ENCODE results near the gene CORO2B. TPM values are rescaled to one million over a fixed set of nuclear protein-coding genes. Genes with fewer than 3 reads are reported as not detected.
A peak's percentile ranks its signal among the peaks of the same experiment; 100 is the strongest.

The CORO2B gene
- total RNA-seq, 1 donor from 2014 or later: 1.0 TPM

DNA sequence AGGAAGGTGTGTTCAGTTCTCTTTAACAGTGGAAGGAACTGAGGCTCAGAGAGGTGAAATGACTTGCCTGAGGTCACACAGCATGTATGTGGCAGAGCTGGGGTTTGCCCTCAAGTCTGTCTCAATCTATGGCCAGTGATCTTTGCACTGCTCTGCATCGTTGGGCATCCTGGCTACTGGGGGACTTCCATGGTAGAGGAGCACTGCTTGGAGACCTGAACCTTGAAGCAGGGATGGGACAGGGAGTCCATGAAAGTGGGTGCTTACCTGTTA is 2.0 kb downstream of the CORO2B start:
- Histone ChIP-seq H3K27ac (ENCODE audit: low read depth, low read length) (no peak overlapping the region), H3K27me3 (ENCODE audit: control insufficient read depth in 3 of 3, insufficient read depth in 3 of 3, low read length in 3 of 3) (peaks cover 15 to 31% (median 27%) of the 10 kb centered on the region in 3 donors), H3K9ac (ENCODE audit: low read depth in 1 of 3, low read length in 3 of 3) (no peak overlapping the region), H3K9me3 (ENCODE audit: control insufficient read depth in 3 of 3, low read length in 3 of 3) (no peaks in the 10 kb centered on the region), H3K4me1 (ENCODE audit: control insufficient read depth in 3 of 3, insufficient read depth in 3 of 3, low read length in 3 of 3) (peaks cover 9 to 28% (median 22%) of the 10 kb centered on the region in 3 donors), H3K36me3 (ENCODE audit: control insufficient read depth in 3 of 3, insufficient read depth in 3 of 3, low read length in 3 of 3) (no peaks in the 10 kb centered on the region), H3K4me3 (ENCODE audit: low read length in 3 of 3) (no peak overlapping the region)

DNA sequence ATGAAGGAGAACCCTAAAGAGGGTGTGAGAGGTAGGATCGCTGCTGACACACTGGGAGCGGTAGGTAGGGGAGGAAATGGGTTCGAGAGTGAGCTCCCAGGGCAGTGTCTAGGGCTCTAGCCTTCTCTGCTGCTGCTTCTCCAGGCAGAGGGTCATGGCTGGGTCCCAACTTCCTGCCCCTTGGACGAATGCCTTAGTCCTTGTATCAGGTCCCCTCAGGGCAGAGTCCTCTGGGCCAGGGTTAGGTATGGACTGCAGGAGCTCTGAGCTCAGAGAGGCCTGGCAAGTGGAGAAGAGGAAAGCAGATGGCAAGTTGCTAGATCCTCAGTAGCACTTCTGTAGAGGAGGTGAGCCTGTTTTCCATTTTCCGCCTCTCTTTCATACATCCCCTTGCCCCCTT is 2.9 kb downstream of the CORO2B start:
- no peak overlapping the region for H3K27ac ChIP-seq (ENCODE audit: low read depth, low read length)
- no peak overlapping the region for H3K9ac ChIP-seq (ENCODE audit: low read depth in 1 of 3, low read length in 3 of 3)
- H3K27me3 ChIP-seq (ENCODE audit: control insufficient read depth in 3 of 3, insufficient read depth in 3 of 3, low read length in 3 of 3): peaks cover 15 to 27% (median 26%) of the 10 kb centered on the region in 3 donors
- H3K4me1 ChIP-seq (ENCODE audit: control insufficient read depth in 3 of 3, insufficient read depth in 3 of 3, low read length in 3 of 3): peaks cover 9 to 31% (median 26%) of the 10 kb centered on the region in 3 donors
- no peaks in the 10 kb centered on the region for H3K36me3 ChIP-seq (ENCODE audit: control insufficient read depth in 3 of 3, insufficient read depth in 3 of 3, low read length in 3 of 3)
- H3K4me3 ChIP-seq (ENCODE audit: low read length in 3 of 3): no peak overlapping the region
- no peaks in the 10 kb centered on the region for H3K9me3 ChIP-seq (ENCODE audit: control insufficient read depth in 3 of 3, low read length in 3 of 3)

DNA sequence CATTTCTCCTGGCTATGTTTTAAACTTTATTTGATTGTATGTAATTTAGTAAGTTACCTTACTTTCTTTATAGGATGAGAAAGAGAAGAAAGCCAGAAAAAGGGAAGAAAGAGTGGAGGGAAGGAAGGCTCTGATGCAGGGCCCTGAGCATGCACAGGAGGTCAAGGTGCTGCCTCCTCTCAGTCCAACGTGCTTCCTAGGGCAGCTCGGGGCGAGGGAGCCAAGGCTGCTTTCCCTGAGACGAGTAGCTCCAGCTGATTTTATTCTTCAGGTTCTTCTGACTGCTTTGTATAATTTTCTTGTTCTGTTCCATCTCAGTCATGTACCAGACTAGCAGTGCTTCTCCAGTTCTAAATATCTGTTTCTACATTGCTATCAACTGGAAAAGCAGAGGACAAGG is 3.4 kb downstream of the CORO2B start:
- H3K27me3 ChIP-seq (ENCODE audit: control insufficient read depth in 3 of 3, insufficient read depth in 3 of 3, low read length in 3 of 3): peaks cover 15 to 27% (median 21%) of the 10 kb centered on the region in 3 donors
- no peaks in the 10 kb centered on the region for H3K36me3 ChIP-seq (ENCODE audit: control insufficient read depth in 3 of 3, insufficient read depth in 3 of 3, low read length in 3 of 3)
- H3K9me3 ChIP-seq (ENCODE audit: control insufficient read depth in 3 of 3, low read length in 3 of 3): no peaks in the 10 kb centered on the region
- no peak overlapping the region for H3K9ac ChIP-seq (ENCODE audit: low read depth in 1 of 3, low read length in 3 of 3)
- H3K4me1 ChIP-seq (ENCODE audit: control insufficient read depth in 3 of 3, insufficient read depth in 3 of 3, low read length in 3 of 3): peaks cover 9 to 31% (median 26%) of the 10 kb centered on the region in 3 donors
- no peak overlapping the region for H3K27ac ChIP-seq (ENCODE audit: low read depth, low read length)
- no peak overlapping the region for H3K4me3 ChIP-seq (ENCODE audit: low read length in 3 of 3)

DNA sequence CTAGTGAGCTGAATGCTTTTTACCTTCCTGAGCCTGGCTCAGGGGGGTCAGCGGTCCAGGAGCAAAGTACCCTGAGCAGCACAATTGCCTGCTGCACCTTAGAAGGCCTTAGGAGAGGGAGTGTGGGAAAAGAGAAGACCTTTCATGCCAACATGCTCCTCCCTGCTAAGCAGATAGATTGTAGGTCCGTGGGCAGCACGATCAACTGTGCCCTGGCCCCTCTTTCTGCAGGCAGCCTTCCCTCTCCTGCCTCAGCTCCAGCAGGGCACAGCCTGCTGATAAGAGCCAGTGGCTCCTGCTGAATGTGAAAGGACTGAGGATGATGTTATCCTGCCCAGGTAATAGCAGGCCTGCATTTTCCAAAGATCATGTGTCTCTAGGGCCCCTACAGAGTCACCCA is 4.1 kb downstream of the CORO2B start:
- H3K27ac ChIP-seq (ENCODE audit: low read depth, low read length): no peak overlapping the region

DNA sequence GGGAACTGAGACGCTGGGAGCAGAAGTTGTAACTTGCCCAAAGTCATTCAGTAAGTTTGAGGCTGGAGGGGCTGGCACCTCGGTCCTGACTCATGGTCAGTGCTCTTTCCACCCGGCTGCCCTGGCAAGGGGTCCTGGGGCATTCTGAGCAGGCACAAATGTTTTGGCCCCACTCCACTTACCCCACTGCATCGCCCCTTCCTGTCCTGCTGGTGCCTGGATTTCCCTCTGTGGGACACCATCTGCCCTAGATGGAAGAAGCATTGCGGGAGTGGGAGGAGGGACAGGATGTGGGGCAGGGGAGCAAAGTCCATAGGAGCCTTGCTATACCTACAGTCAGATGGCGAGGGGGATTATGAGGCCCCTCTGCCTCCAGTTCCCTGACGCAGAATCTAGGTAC is 4.5 kb downstream of the CORO2B start:
- peaks cover 6 to 17% (median 13%) of the 10 kb centered on the region in 3 donors for H3K27me3 ChIP-seq (ENCODE audit: control insufficient read depth in 3 of 3, insufficient read depth in 3 of 3, low read length in 3 of 3)
- H3K4me3 ChIP-seq (ENCODE audit: low read length in 3 of 3): no peak overlapping the region
- H3K9ac ChIP-seq (ENCODE audit: low read depth in 1 of 3, low read length in 3 of 3): no peak overlapping the region
- H3K9me3 ChIP-seq (ENCODE audit: control insufficient read depth in 3 of 3, low read length in 3 of 3): no peaks in the 10 kb centered on the region
- H3K27ac ChIP-seq (ENCODE audit: low read depth, low read length): no peak overlapping the region
- no peaks in the 10 kb centered on the region for H3K36me3 ChIP-seq (ENCODE audit: control insufficient read depth in 3 of 3, insufficient read depth in 3 of 3, low read length in 3 of 3)
- peaks cover 2 to 28% (median 18%) of the 10 kb centered on the region in 3 donors for H3K4me1 ChIP-seq (ENCODE audit: control insufficient read depth in 3 of 3, insufficient read depth in 3 of 3, low read length in 3 of 3)

More for the DNA sequence above, 4.1 kb downstream of the CORO2B start:
- no peak overlapping the region for H3K4me3 ChIP-seq (ENCODE audit: low read length in 3 of 3)
- no peak overlapping the region for H3K9ac ChIP-seq (ENCODE audit: low read depth in 1 of 3, low read length in 3 of 3)
- H3K9me3 ChIP-seq (ENCODE audit: control insufficient read depth in 3 of 3, low read length in 3 of 3): no peaks in the 10 kb centered on the region
- H3K4me1 ChIP-seq (ENCODE audit: control insufficient read depth in 3 of 3, insufficient read depth in 3 of 3, low read length in 3 of 3): peaks cover 6 to 32% (median 23%) of the 10 kb centered on the region in 3 donors
- H3K36me3 ChIP-seq (ENCODE audit: control insufficient read depth in 3 of 3, insufficient read depth in 3 of 3, low read length in 3 of 3): no peaks in the 10 kb centered on the region
- H3K27me3 ChIP-seq (ENCODE audit: control insufficient read depth in 3 of 3, insufficient read depth in 3 of 3, low read length in 3 of 3): peaks cover 11 to 22% (median 17%) of the 10 kb centered on the region in 3 donors

DNA sequence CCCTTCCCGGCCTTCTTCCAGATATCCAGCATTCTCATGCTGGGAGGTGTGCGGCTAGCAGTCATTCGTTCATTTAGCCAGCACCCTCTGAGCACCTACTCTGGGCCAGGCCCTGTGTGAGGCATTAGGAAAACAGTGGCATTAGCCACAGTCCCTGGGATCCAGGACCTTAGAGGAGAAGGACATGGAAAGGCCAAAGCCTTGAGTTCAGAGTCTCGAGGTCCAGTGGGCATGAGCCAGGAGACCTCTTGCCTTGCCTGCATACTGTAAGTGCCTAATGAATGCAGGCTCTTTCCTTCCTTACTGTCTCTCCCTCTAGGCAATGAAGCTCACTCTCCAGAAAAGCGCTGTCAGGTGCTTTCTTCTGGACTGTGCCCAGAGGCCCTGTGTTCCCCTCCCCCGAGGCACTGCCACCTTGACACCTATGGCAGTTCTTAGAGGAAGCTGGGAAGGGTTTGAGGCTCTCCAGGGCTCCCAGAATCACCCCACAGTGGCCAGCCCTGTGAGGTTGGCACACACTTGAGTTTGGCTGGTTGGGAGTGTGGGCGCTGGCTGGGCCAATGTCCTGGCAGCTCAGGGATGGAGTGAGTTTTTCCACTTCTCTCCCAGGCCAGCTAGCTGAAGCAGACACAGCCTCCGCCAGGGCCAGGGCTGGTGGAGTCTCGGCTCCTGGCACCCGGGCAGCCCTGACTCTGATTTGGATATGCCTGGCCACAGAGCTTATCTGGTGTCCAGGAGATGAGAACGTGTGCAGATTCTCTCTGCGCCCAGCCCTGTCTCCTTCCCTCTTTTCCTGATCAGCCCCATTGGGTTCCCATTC is 5.4 kb downstream of the CORO2B start:
- Histone ChIP-seq H3K4me3 (ENCODE audit: low read length in 3 of 3) (no peak overlapping the region), H3K36me3 (ENCODE audit: control insufficient read depth in 3 of 3, insufficient read depth in 3 of 3, low read length in 3 of 3) (no peaks in the 10 kb centered on the region), H3K9me3 (ENCODE audit: control insufficient read depth in 3 of 3, low read length in 3 of 3) (no peaks in the 10 kb centered on the region), H3K27ac (ENCODE audit: low read depth, low read length) (no peak overlapping the region), H3K4me1 (ENCODE audit: control insufficient read depth in 3 of 3, insufficient read depth in 3 of 3, low read length in 3 of 3) (peaks cover 2 to 26% (median 18%) of the 10 kb centered on the region in 3 donors), H3K27me3 (ENCODE audit: control insufficient read depth in 3 of 3, insufficient read depth in 3 of 3, low read length in 3 of 3) (peaks cover 3 to 17% (median 11%) of the 10 kb centered on the region in 3 donors), H3K9ac (ENCODE audit: low read depth in 1 of 3, low read length in 3 of 3) (no peak overlapping the region)

DNA sequence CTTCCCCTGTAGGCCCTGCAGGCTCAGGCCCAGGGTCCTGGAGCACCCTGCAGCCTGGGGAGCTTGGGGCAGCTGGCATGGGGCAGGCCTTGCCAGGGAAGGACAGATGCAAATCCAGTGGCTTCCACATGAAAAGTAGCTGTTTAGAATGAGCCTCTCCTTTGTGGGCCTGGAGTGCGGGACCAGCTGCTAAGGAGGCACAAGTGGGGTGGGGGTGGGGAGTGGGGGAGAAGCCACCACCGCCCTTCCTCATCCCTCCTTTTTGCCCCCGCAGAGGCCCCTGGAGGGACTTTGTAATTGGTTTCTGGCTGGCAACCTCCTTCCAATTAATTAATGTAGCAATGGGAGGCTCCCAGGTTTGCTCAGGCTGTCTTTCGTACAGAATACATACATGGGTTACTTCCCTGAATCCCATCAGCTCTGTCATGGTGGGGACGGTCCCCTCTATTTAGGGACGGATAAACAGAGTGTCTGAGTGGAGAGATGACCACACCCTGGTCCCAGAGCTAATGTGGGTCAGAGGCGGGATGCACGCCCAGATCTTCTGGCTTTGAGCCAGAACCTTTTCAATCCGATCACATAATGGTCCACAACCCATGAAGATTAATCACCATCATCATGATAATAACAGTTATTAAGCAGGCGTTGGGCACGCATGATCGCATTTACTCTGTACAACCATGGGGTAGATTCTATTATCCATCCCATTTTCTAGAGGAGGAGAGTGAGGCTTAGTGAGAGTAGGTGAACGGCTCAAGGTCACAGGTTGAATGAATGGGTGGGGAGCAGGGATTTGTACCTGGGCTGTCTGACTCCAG is 6.2 kb downstream of the CORO2B start:
- Histone ChIP-seq H3K4me3 (ENCODE audit: low read length in 3 of 3) (no peak overlapping the region), H3K9ac (ENCODE audit: low read depth in 1 of 3, low read length in 3 of 3) (no peak overlapping the region), H3K27me3 (ENCODE audit: control insufficient read depth in 3 of 3, insufficient read depth in 3 of 3, low read length in 3 of 3) (peaks cover 0 to 10% (median 6%) of the 10 kb centered on the region in 3 donors), H3K9me3 (ENCODE audit: control insufficient read depth in 3 of 3, low read length in 3 of 3) (no peaks in the 10 kb centered on the region), H3K27ac (ENCODE audit: low read depth, low read length) (no peak overlapping the region), H3K4me1 (ENCODE audit: control insufficient read depth in 3 of 3, insufficient read depth in 3 of 3, low read length in 3 of 3) (peaks cover 2 to 23% (median 11%) of the 10 kb centered on the region in 3 donors), H3K36me3 (ENCODE audit: control insufficient read depth in 3 of 3, insufficient read depth in 3 of 3, low read length in 3 of 3) (no peaks in the 10 kb centered on the region)

DNA sequence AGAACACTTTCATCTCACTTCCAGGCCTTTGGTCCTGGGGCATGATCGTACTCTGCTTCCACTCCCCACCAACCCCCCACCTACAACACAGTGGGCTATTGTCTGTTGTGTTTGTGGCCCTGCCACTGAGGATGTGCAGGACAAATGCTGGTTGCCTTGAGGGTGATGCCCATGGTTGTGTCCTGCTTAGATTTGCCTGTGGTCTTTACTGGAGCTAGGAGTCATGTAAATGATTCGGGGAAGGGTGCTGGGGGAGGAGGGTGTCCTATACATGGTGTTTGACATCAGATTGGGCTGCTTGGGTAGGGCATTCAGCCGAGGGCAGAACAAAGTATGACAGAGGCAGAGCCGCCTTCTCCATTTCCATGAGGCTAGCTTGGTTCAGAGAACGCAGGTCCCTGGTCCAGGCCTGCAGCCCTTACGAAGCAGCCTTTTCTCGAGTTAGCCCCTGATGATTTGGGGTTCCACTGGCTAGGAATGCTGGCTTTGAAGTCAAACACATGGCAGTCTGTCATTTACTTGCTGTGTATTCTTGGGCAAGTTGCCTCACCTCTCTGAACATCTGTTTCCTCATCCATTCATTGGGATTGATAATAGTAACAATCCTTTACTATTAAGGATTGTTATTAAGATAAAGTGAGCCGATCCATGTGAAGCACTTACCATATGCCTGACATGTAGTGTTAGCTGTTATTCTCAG is 6.9 kb downstream of the CORO2B start:
- Histone ChIP-seq H3K4me1 (ENCODE audit: control insufficient read depth in 3 of 3, insufficient read depth in 3 of 3, low read length in 3 of 3) (peaks cover 2 to 23% (median 11%) of the 10 kb centered on the region in 3 donors), H3K9ac (ENCODE audit: low read depth in 1 of 3, low read length in 3 of 3) (no peak overlapping the region), H3K9me3 (ENCODE audit: control insufficient read depth in 3 of 3, low read length in 3 of 3) (no peaks in the 10 kb centered on the region), H3K4me3 (ENCODE audit: low read length in 3 of 3) (no peak overlapping the region), H3K36me3 (ENCODE audit: control insufficient read depth in 3 of 3, insufficient read depth in 3 of 3, low read length in 3 of 3) (no peaks in the 10 kb centered on the region), H3K27ac (ENCODE audit: low read depth, low read length) (peak overlapping the region; percentile 4), H3K27me3 (ENCODE audit: control insufficient read depth in 3 of 3, insufficient read depth in 3 of 3, low read length in 3 of 3) (peaks cover 0 to 4% (median 0%) of the 10 kb centered on the region in 3 donors)

DNA sequence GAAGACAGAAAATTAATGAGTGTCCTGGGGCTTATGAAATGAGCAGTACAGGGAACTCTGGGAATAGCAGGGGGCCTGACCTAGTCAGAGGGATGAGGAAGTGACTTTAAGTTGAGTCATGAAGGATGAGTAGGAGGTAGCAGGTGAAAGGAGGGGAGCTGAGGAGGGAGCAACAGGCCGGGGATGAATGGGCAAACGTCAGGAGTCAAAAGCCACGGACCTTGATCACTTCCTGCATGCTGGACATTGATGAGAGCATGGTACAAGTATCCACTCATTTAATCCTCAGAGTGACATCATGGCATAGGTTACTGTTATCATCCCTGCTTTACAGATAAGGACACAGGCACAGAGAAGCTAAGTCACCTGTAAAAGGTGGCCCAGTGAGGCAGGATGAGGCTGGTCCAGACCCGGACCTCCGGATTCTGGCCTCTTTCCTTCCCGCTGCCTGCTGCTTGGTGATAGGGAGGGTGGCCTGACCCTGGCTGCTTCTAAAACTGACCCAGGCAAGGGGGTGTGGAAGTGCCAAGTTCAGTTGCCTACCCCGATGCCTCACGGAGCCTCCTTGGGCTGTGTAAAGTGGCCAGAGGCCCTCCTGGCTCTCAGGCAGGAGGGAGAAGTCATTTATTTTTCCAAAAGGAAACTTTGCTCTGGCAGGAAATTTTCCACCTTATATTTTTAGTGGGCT is 7.6 kb downstream of the CORO2B start:
- Histone ChIP-seq H3K9ac (ENCODE audit: low read depth in 1 of 3, low read length in 3 of 3) (no peak overlapping the region), H3K27me3 (ENCODE audit: control insufficient read depth in 3 of 3, insufficient read depth in 3 of 3, low read length in 3 of 3) (peaks cover 0 to 3% (median 0%) of the 10 kb centered on the region in 3 donors), H3K4me3 (ENCODE audit: low read length in 3 of 3) (no peak overlapping the region), H3K4me1 (ENCODE audit: control insufficient read depth in 3 of 3, insufficient read depth in 3 of 3, low read length in 3 of 3) (peaks cover 2 to 25% (median 11%) of the 10 kb centered on the region in 3 donors), H3K9me3 (ENCODE audit: control insufficient read depth in 3 of 3, low read length in 3 of 3) (no peaks in the 10 kb centered on the region), H3K36me3 (ENCODE audit: control insufficient read depth in 3 of 3, insufficient read depth in 3 of 3, low read length in 3 of 3) (no peaks in the 10 kb centered on the region), H3K27ac (ENCODE audit: low read depth, low read length) (no peak overlapping the region)
